Neutrophil (primary cell): ENCODE measurements around the gene INPP5A.

ENCODE experiments used
- H3K27ac ChIP-seq: fragments of 200-600 bp; sonication (generic); 2 replicates; pipeline ENCODE4 v1.5.1; 2016; ENCODE audit warnings: mild to moderate bottlenecking, moderate library complexity
- H3K27me3 ChIP-seq: fragments of 200-600 bp; sonication (generic); 2 replicates; pipeline ENCODE4 v1.6.0; 2016; ENCODE audit warnings: mild to moderate bottlenecking
- H3K36me3 ChIP-seq: fragments of 200-600 bp; sonication (generic); 2 replicates; pipeline ENCODE4 v1.5.1; 2017
- H3K4me1 ChIP-seq, 2 experiments: fragments of 200-600 bp in 1 of 2; sonication (generic) in 1 of 2; 1 replicate in 1 of 2; 2 replicates in 1 of 2; pipeline versions ENCODE4 v1.5.1 to v1.6.1; 2013 to 2016; ENCODE audit warnings: low read depth in 1 of 2, low read length in 1 of 2, mild to moderate bottlenecking in 1 of 2, moderate library complexity in 1 of 2; ENCODE audit not compliant: control insufficient read depth in 1 of 2, insufficient read depth in 1 of 2
- H3K4me3 ChIP-seq, 2 experiments: fragments of 200-600 bp in 1 of 2; sonication (generic) in 1 of 2; 1 replicate in 1 of 2; 2 replicates in 1 of 2; pipeline ENCODE4 v1.5.1; 2013 to 2016; ENCODE audit warnings: low read depth in 1 of 2, low read length in 1 of 2, mild to moderate bottlenecking in 1 of 2, moderate library complexity in 1 of 2
- H3K9me3 ChIP-seq: fragments of 200-600 bp; sonication (generic); 2 replicates; pipeline ENCODE4 v1.5.1; 2016
- TF ChIP-seq, protein P1 (sequence below): fragments of 200-600 bp; sonication (generic); IDR thresholded peaks from 2 replicates; pipeline ENCODE4 v1.5.1; 2016; ENCODE audit warnings: antibody characterized with exemption

The INPP5A gene

GRCh38 chr10:132688580-132689420, 151.2 kb downstream of the INPP5A start:
- Histone ChIP-seq H3K9me3 (peaks cover 5% of the 10 kb centered on the region), H3K4me3 (no peak overlapping the region), H3K27me3 (no peaks in the 10 kb centered on the region), H3K4me1 (peaks cover 5 to 10% of the 10 kb centered on the region in 2 experiments), H3K36me3 (peaks cover 36% of the 10 kb centered on the region), H3K27ac (no peak overlapping the region)
- TF ChIP-seq, protein P1, sequence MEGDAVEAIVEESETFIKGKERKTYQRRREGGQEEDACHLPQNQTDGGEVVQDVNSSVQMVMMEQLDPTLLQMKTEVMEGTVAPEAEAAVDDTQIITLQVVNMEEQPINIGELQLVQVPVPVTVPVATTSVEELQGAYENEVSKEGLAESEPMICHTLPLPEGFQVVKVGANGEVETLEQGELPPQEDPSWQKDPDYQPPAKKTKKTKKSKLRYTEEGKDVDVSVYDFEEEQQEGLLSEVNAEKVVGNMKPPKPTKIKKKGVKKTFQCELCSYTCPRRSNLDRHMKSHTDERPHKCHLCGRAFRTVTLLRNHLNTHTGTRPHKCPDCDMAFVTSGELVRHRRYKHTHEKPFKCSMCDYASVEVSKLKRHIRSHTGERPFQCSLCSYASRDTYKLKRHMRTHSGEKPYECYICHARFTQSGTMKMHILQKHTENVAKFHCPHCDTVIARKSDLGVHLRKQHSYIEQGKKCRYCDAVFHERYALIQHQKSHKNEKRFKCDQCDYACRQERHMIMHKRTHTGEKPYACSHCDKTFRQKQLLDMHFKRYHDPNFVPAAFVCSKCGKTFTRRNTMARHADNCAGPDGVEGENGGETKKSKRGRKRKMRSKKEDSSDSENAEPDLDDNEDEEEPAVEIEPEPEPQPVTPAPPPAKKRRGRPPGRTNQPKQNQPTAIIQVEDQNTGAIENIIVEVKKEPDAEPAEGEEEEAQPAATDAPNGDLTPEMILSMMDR, result no peak

GRCh38 chr10:132689721-132690360, 152.3 kb downstream of the INPP5A start:
- TF ChIP-seq, protein P1, result no peak
- peaks cover 36% of the 10 kb centered on the region for H3K36me3 ChIP-seq
- H3K4me3 ChIP-seq, result no peak overlapping the region
- H3K27ac ChIP-seq, result no peak overlapping the region
- H3K9me3 ChIP-seq, result peaks cover 5% of the 10 kb centered on the region
- H3K27me3 ChIP-seq, result no peaks in the 10 kb centered on the region
- H3K4me1 ChIP-seq, result peaks cover 5 to 7% of the 10 kb centered on the region in 2 experiments

DNA sequence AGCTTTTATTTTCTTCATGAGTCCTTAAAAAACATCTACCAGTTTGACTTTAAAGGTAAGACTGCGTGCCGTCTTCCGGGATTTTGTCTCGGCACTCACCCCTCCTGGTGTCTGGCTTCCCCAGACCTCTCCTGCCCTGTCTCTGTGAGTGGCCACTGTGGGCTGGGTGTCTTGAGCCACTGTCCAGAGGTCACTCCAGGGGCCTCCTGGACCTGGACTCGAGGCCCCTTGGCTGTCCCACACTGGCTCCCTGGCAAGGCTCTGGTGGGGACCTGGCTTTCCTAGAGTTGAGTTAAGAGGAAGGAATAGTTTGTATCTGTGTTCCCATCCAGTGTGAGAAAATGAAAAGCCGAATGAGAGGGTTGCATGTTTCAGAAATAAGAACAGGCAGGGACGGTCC, 152.8 kb downstream of the INPP5A start:
- TF ChIP-seq, protein P1, result no peak
- Histone ChIP-seq H3K27me3 (no peaks in the 10 kb centered on the region), H3K4me1 (peaks cover 0 to 1% of the 10 kb centered on the region in 2 experiments), H3K4me3 (no peak overlapping the region), H3K36me3 (peaks cover 36% of the 10 kb centered on the region), H3K27ac (no peak overlapping the region), H3K9me3 (peaks cover 5% of the 10 kb centered on the region)

GRCh38 chr10:132690821-132691610, 153.4 kb downstream of the INPP5A start:
- TF ChIP-seq, protein P1, result no peak
- no peak overlapping the region for H3K27ac ChIP-seq
- H3K9me3 ChIP-seq, result peaks cover 5% of the 10 kb centered on the region
- H3K4me3 ChIP-seq, result no peak overlapping the region
- H3K27me3 ChIP-seq, result no peaks in the 10 kb centered on the region
- no peaks in the 10 kb centered on the region for H3K4me1 ChIP-seq
- peaks cover 36% of the 10 kb centered on the region for H3K36me3 ChIP-seq

DNA sequence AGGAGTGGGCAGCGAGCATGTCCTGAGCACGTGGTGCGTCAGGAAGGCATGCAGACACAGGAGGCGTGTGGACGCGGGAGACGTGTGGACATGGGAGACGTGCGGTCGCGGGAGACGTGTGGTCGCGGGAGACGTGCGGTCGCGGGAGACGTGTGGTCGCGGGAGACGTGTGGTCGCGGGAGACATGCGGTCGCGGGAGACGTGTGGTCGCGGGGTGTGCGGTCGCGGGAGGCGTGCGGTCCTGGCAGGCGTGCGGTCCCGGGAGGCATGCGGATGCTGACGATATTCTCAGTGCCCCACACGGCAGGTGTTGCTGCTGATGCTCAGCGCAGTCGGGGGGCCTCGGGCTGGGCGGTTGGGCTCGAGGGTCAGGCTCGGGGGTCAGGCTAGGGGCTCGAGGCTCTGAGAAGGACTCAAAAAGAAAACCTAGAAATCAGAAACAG, 154.1 kb downstream of the INPP5A start:
- Histone ChIP-seq H3K36me3 (peaks cover 38% of the 10 kb centered on the region), H3K4me1 (no peaks in the 10 kb centered on the region), H3K9me3 (peaks cover 5% of the 10 kb centered on the region), H3K4me3 (no peak overlapping the region), H3K27ac (no peak overlapping the region), H3K27me3 (no peaks in the 10 kb centered on the region)
- TF ChIP-seq, protein P1, result no peak
